ENCODE data around the gene DNAH2. TPM values are rescaled to one million over a fixed set of nuclear protein-coding genes. Genes with fewer than 3 reads are reported as not detected.

The DNAH2 gene
- total RNA-seq, 1 experiment from 2014 or later, result 0.17 TPM

GRCh38 chr17:7841396-7841914, 123.9 kb downstream of the DNAH2 start (continued):
- TF ChIP-seq, protein P1, sequence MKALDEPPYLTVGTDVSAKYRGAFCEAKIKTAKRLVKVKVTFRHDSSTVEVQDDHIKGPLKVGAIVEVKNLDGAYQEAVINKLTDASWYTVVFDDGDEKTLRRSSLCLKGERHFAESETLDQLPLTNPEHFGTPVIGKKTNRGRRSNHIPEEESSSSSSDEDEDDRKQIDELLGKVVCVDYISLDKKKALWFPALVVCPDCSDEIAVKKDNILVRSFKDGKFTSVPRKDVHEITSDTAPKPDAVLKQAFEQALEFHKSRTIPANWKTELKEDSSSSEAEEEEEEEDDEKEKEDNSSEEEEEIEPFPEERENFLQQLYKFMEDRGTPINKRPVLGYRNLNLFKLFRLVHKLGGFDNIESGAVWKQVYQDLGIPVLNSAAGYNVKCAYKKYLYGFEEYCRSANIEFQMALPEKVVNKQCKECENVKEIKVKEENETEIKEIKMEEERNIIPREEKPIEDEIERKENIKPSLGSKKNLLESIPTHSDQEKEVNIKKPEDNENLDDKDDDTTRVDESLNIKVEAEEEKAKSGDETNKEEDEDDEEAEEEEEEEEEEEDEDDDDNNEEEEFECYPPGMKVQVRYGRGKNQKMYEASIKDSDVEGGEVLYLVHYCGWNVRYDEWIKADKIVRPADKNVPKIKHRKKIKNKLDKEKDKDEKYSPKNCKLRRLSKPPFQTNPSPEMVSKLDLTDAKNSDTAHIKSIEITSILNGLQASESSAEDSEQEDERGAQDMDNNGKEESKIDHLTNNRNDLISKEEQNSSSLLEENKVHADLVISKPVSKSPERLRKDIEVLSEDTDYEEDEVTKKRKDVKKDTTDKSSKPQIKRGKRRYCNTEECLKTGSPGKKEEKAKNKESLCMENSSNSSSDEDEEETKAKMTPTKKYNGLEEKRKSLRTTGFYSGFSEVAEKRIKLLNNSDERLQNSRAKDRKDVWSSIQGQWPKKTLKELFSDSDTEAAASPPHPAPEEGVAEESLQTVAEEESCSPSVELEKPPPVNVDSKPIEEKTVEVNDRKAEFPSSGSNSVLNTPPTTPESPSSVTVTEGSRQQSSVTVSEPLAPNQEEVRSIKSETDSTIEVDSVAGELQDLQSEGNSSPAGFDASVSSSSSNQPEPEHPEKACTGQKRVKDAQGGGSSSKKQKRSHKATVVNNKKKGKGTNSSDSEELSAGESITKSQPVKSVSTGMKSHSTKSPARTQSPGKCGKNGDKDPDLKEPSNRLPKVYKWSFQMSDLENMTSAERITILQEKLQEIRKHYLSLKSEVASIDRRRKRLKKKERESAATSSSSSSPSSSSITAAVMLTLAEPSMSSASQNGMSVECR (CRISPR knock-in tag; IDR thresholded peaks at IDR 0.05; ENCODE audit: borderline replicate concordance), result no peak
- TF ChIP-seq SP1 (CRISPR knock-in tag; conservative IDR thresholded peaks at IDR 0.05) (no peak), NR2C2 (CRISPR knock-in tag; IDR thresholded peaks at IDR 0.05) (no peak), ZNF121 (CRISPR knock-in tag; IDR thresholded peaks at IDR 0.05) (no peak), ZNF396 (CRISPR knock-in tag; IDR thresholded peaks at IDR 0.05; ENCODE audit: borderline replicate concordance) (no peak), EMX1 (CRISPR knock-in tag; IDR thresholded peaks at IDR 0.05) (no peak), E2F1 (CRISPR knock-in tag; IDR thresholded peaks at IDR 0.05) (no peak)
- TF ChIP-seq, protein P2, sequence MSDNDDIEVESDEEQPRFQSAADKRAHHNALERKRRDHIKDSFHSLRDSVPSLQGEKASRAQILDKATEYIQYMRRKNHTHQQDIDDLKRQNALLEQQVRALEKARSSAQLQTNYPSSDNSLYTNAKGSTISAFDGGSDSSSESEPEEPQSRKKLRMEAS (CRISPR knock-in tag; IDR thresholded peaks at IDR 0.05), result no peak
- TF ChIP-seq, protein P3, sequence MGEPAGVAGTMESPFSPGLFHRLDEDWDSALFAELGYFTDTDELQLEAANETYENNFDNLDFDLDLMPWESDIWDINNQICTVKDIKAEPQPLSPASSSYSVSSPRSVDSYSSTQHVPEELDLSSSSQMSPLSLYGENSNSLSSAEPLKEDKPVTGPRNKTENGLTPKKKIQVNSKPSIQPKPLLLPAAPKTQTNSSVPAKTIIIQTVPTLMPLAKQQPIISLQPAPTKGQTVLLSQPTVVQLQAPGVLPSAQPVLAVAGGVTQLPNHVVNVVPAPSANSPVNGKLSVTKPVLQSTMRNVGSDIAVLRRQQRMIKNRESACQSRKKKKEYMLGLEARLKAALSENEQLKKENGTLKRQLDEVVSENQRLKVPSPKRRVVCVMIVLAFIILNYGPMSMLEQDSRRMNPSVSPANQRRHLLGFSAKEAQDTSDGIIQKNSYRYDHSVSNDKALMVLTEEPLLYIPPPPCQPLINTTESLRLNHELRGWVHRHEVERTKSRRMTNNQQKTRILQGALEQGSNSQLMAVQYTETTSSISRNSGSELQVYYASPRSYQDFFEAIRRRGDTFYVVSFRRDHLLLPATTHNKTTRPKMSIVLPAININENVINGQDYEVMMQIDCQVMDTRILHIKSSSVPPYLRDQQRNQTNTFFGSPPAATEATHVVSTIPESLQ (CRISPR knock-in tag; IDR thresholded peaks at IDR 0.05), result no peak
- TF ChIP-seq, protein P4, sequence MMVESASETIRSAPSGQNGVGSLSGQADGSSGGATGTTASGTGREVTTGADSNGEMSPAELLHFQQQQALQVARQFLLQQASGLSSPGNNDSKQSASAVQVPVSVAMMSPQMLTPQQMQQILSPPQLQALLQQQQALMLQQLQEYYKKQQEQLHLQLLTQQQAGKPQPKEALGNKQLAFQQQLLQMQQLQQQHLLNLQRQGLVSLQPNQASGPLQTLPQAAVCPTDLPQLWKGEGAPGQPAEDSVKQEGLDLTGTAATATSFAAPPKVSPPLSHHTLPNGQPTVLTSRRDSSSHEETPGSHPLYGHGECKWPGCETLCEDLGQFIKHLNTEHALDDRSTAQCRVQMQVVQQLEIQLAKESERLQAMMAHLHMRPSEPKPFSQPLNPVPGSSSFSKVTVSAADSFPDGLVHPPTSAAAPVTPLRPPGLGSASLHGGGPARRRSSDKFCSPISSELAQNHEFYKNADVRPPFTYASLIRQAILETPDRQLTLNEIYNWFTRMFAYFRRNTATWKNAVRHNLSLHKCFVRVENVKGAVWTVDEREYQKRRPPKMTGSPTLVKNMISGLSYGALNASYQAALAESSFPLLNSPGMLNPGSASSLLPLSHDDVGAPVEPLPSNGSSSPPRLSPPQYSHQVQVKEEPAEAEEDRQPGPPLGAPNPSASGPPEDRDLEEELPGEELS (CRISPR knock-in tag; IDR thresholded peaks at IDR 0.05), result no peak
- TF ChIP-seq, protein P5, sequence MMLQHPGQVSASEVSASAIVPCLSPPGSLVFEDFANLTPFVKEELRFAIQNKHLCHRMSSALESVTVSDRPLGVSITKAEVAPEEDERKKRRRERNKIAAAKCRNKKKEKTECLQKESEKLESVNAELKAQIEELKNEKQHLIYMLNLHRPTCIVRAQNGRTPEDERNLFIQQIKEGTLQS (CRISPR knock-in tag; conservative IDR thresholded peaks at IDR 0.05), result no peak

DNA sequence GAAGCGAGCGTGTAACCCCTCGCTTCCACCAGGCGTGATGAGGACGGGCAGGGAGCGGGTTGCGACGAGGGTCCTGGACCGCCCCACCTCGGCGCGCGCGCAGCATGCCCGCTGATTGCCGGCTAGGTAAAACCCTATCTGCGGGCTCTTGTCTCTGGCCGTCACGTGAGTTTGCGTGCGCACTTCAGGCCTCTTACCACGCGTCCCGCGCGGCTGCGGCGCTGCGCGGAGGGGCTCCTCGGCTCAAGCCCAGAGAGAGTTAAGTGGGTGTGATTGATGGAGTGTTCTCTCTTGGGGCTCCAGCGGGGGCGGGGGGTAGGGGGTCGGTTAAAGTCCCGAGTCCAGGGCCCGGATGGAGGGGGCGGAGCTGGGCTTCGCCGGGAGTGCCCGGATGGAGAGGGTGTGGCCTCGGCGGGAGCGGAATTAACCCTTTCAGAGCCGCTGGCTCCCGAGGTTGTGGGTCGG, 124.4 kb downstream of the DNAH2 start:
- H3K27ac Mint-ChIP-seq, result peak overlapping the region; percentile 15; the same call in 1 of the 2 replicates
- no peaks in the 10 kb centered on the region for H3K9me3 Mint-ChIP-seq
- ChIA-PET CTCF (interaction anchor here (0.6 to 7.0 kb wide), 9 partner anchors 7 to 238 kb away, joined by 3 to 66 read pairs (median 6); partner anchors contain the start of gene KDM6B), POLR2A (no interaction called here)
- ATAC-seq, result peak; percentile 6
- H3K4me3 Mint-ChIP-seq, result peak overlapping the region; percentile 81
- DNase-seq (ENCODE audit: low spot score), result peak; percentile 94
- no peaks in the 10 kb centered on the region for H3K36me3 Mint-ChIP-seq
- H3K27me3 Mint-ChIP-seq (ENCODE audit: low read depth), result peaks cover 51% of the 10 kb centered on the region
- H3K4me1 Mint-ChIP-seq, result peaks cover 42% of the 10 kb centered on the region
- peak; percentile 73; the same call in 1 of the 2 replicates for TF ChIP-seq USF1 (CRISPR knock-in tag; IDR thresholded peaks at IDR 0.05)
- no peak for TF ChIP-seq ATF2 (CRISPR knock-in tag; IDR thresholded peaks at IDR 0.05; ENCODE audit: borderline replicate concordance, low read depth)
- TF ChIP-seq ZNF138 (CRISPR knock-in tag; conservative IDR thresholded peaks at IDR 0.05), result no peak
- no peak for TF ChIP-seq MXD4 (CRISPR knock-in tag; IDR thresholded peaks at IDR 0.05; ENCODE audit: borderline replicate concordance)
- TF ChIP-seq, protein P6, sequence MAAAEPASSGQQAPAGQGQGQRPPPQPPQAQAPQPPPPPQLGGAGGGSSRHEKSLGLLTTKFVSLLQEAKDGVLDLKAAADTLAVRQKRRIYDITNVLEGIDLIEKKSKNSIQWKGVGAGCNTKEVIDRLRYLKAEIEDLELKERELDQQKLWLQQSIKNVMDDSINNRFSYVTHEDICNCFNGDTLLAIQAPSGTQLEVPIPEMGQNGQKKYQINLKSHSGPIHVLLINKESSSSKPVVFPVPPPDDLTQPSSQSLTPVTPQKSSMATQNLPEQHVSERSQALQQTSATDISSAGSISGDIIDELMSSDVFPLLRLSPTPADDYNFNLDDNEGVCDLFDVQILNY (CRISPR knock-in tag; IDR thresholded peaks at IDR 0.05), result 0 out of 2 replicates have a peak, but pooled peaks have one; percentile 56
- TF ChIP-seq RORB (CRISPR knock-in tag; IDR thresholded peaks at IDR 0.05), result no peak
- TF ChIP-seq TP53 (CRISPR knock-in tag; IDR thresholded peaks at IDR 0.05), result no peak
- TF ChIP-seq, protein P3 (CRISPR knock-in tag; IDR thresholded peaks at IDR 0.05), result peak; percentile 45; the same call in 1 of the 2 replicates
- TF ChIP-seq ZNF671 (CRISPR knock-in tag; IDR thresholded peaks at IDR 0.05), result no peak
- TF ChIP-seq TEAD1 (CRISPR knock-in tag; IDR thresholded peaks at IDR 0.05), result 0 out of 2 replicates have a peak, but pooled peaks have one; percentile 10
